CD4-positive, alpha-beta T cell (primary cell): Measurements from ENCODE around the gene NKAIN1. TPM values are rescaled to one million over a fixed set of nuclear protein-coding genes. Genes with fewer than 3 reads are reported as not detected.
"Not testable (repeated sequence)": the region's sequence is repeated elsewhere in the genome, so short reads cannot be mapped to it uniquely, and the experiment has no call there.

ENCODE experiments used
- ATAC-seq: fragments of 200-7000 bp; cut with Tn5 transposase; one replicate; pipeline ENCODE4 v1.10.0; 2022; ENCODE audit warnings: mild to moderate bottlenecking; ENCODE audit not compliant: poor library complexity
- CTCF ChIA-PET: fragments of 350-600 bp; sonication (Branson Sonifier 250); formaldehyde crosslinking; loops from one replicate; lab custom pipeline; 2021; ENCODE audit warnings: antibody characterized with exemption, inconsistent platforms; lab: Charles Lee
- POLR2A ChIA-PET: fragments of 350-600 bp; sonication (Branson Sonifier 250); formaldehyde crosslinking; loops from one replicate; lab custom pipeline; 2021; ENCODE audit warnings: antibody characterized with exemption, inconsistent platforms; lab: Charles Lee
- DNase-seq, 14 experiments: peaks; one replicate each; pipeline ENCODE4 v3.0.0-alpha.2; 2013 to 2020; ENCODE audit warnings: mixed read lengths in 2 of 14
- H3K27ac ChIP-seq, 2 donors: one replicate each; pipeline versions ENCODE4 v1.5.1 to v1.7.0; 2013; ENCODE audit warnings: low read length in 2 of 2, low read depth in 1 of 2, mild to moderate bottlenecking in 1 of 2
- H3K27me3 ChIP-seq, 2 experiments: 1 replicate in 1 of 2; 2 replicates in 1 of 2; pipeline versions ENCODE4 v1.6.1 to v1.7.0; 2013; ENCODE audit warnings: low read length in 2 of 2, control low read depth in 1 of 2, mild to moderate bottlenecking in 1 of 2, moderate library complexity in 1 of 2; ENCODE audit not compliant: insufficient read depth in 2 of 2, control insufficient read depth in 1 of 2
- H3K36me3 ChIP-seq: one replicate; pipeline ENCODE4 v1.6.1; 2013; ENCODE audit warnings: low read length, control low read depth; ENCODE audit not compliant: insufficient read depth
- H3K4me1 ChIP-seq: one replicate; pipeline ENCODE4 v1.6.1; 2013; ENCODE audit warnings: low read length, control low read depth; ENCODE audit not compliant: insufficient read depth
- H3K4me3 ChIP-seq: one replicate; pipeline ENCODE4 v1.5.1; 2013; ENCODE audit warnings: mild to moderate bottlenecking, low read length, moderate library complexity
- H3K9me3 ChIP-seq, 2 experiments: 1 replicate in 1 of 2; 2 replicates in 1 of 2; pipeline versions ENCODE4 v1.6.1 to v1.7.0; 2013; ENCODE audit warnings: low read length in 2 of 2, mild to moderate bottlenecking in 2 of 2, control low read depth in 1 of 2, moderate library complexity in 1 of 2; ENCODE audit not compliant: control insufficient read depth in 1 of 2, insufficient read depth in 1 of 2
- H3K27ac Mint-ChIP-seq: one replicate; pipeline ENCODE4 v1.8.0; 2020; ENCODE audit warnings: mixed read lengths
- H3K27me3 Mint-ChIP-seq: one replicate; pipeline ENCODE4 v1.8.0; 2021; ENCODE audit warnings: mixed read lengths
- H3K36me3 Mint-ChIP-seq: one replicate; pipeline ENCODE4 v1.8.0; 2021; ENCODE audit warnings: low read depth, mixed read lengths
- H3K4me1 Mint-ChIP-seq: one replicate; pipeline ENCODE4 v1.8.0; 2021; ENCODE audit warnings: low read depth, mixed read lengths
- H3K4me3 Mint-ChIP-seq: one replicate; pipeline ENCODE4 v1.8.0; 2020; ENCODE audit warnings: mild to moderate bottlenecking, mixed read lengths
- H3K9me3 Mint-ChIP-seq: one replicate; pipeline ENCODE4 v1.8.0; 2020; ENCODE audit warnings: mixed read lengths
- intact Hi-C, 2 experiments: fragments of 100-400 bp; cut with DNase I in 1 of 2; cut with micrococcal nuclease in 1 of 2; formaldehyde crosslinking; loops; one replicate each; pipeline versions ENCODE4 v1.15.1 to v1.9.0; 2023 to 2025; cut with DNase I, micrococcal nuclease
- total RNA-seq, 174 experiments: library from RNA in 2 of 174; stranded (reverse) in 2 of 174; gene quantifications; one replicate each; pipeline ENCODE4 v1.2.3 and lab custom pipeline; 2021 to 2026
- TF ChIP-seq, protein P1 (sequence below): fragments of 200-600 bp; IDR thresholded peaks from one replicate; pipeline ENCODE4 v1.8.0; 2022; ENCODE audit warnings: antibody characterized with exemption, mild to moderate bottlenecking

NKAIN1 gene
- total RNA-seq, 2 experiments from 2014 or later, result not detected

DNA sequence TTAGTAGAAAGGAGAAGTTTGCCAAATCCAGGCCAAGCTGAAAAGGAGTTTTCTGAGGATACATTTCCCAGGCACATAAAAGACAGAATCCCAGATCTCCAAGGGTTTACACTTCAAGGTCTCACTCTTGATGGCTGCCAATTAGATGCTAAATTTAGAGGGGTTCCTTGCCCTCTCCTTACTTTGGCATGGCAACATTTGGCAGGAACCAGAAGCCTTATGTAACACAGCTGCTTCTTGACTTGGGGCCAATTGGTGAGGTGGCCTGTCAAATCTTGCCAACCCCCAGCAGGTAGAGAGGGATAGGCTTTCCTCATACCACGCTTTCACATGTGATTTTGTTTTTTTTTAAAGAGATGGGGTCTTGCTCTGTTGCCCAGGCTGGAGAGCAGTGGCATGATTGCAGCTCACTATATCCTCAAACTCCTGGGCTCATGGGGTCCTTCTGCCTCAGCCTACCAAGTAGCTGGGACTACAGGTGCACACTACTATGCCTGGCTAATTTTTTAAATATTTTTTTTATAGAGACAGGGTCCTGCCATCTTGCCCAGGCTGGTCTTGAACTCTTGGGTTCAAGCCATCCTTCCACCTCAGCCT is 25.2 kb upstream of the NKAIN1 start:
- H3K27ac Mint-ChIP-seq, result no peak overlapping the region
- Histone ChIP-seq H3K4me3 (no peak overlapping the region), H3K27me3 (no peaks in the 10 kb centered on the region), H3K4me1 (no peaks in the 10 kb centered on the region), H3K9me3 (no peaks in the 10 kb centered on the region), H3K27ac (no peak overlapping the region), H3K36me3 (peaks cover 69% of the 10 kb centered on the region)
- DNase-seq (no peak), ATAC-seq (no peak)
- H3K27me3 Mint-ChIP-seq, result no peaks in the 10 kb centered on the region
- TF ChIP-seq, protein P1, sequence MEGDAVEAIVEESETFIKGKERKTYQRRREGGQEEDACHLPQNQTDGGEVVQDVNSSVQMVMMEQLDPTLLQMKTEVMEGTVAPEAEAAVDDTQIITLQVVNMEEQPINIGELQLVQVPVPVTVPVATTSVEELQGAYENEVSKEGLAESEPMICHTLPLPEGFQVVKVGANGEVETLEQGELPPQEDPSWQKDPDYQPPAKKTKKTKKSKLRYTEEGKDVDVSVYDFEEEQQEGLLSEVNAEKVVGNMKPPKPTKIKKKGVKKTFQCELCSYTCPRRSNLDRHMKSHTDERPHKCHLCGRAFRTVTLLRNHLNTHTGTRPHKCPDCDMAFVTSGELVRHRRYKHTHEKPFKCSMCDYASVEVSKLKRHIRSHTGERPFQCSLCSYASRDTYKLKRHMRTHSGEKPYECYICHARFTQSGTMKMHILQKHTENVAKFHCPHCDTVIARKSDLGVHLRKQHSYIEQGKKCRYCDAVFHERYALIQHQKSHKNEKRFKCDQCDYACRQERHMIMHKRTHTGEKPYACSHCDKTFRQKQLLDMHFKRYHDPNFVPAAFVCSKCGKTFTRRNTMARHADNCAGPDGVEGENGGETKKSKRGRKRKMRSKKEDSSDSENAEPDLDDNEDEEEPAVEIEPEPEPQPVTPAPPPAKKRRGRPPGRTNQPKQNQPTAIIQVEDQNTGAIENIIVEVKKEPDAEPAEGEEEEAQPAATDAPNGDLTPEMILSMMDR, result no peak
- H3K4me1 Mint-ChIP-seq, result no peaks in the 10 kb centered on the region
- ChIA-PET POLR2A (no interaction called here), CTCF (no interaction called here)
- no peaks in the 10 kb centered on the region for H3K9me3 Mint-ChIP-seq
- no peak overlapping the region for H3K4me3 Mint-ChIP-seq
- H3K36me3 Mint-ChIP-seq, result peaks cover 87% of the 10 kb centered on the region
- intact Hi-C loops, result no loop called here

DNA sequence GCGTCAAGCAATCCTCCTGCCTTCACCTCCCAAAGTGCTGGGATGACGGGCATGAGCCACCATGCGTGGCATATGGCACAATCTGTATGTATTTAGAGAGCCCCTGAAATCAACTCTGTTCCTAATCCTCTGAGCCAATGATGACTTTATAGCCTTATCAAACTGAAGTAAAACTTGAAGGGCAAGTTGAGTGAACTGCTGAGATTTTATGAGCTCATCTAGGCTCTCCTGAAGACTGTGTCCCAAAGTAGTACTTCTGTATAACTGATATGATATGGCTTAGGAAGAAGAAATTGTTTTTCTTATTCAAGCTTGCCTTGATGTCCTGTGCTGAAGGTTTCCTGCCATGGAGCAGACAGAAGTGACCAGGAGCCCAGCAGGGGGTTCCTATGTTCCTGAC is 23.7 kb upstream of the NKAIN1 start:
- H3K9me3 Mint-ChIP-seq, result no peaks in the 10 kb centered on the region
- Histone ChIP-seq H3K27me3 (no peaks in the 10 kb centered on the region), H3K36me3 (peaks cover 70% of the 10 kb centered on the region), H3K4me3 (no peak overlapping the region), H3K4me1 (no peaks in the 10 kb centered on the region), H3K9me3 (no peaks in the 10 kb centered on the region), H3K27ac (no peak overlapping the region)
- intact Hi-C loops, result no loop called here
- peaks cover 87% of the 10 kb centered on the region for H3K36me3 Mint-ChIP-seq
- ATAC-seq, result no peak
- no peak for DNase-seq
- H3K4me1 Mint-ChIP-seq, result no peaks in the 10 kb centered on the region
- ChIA-PET POLR2A (no interaction called here), CTCF (no interaction called here)
- H3K4me3 Mint-ChIP-seq, result no peak overlapping the region
- H3K27ac Mint-ChIP-seq, result no peak overlapping the region
- H3K27me3 Mint-ChIP-seq, result no peaks in the 10 kb centered on the region
- TF ChIP-seq, protein P1, result no peak

DNA sequence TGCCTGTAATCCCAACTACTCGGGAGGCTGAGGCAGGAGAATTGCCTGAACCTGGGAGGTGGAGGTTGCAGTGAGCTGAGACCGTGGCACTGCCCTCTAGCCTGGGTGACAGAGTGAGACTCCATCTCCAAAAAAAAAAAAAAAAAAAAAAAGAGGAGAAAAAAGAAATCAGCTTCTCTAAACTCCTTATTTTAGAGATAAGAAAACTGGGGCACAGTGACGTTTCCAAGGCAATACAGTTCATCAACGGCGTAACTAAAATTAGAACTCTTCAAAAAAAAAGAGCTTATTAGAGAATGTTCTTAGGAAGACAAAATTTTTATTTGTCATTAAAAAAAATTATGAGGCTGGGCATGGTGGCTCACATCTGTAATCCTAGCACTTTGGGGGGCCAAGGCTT is 22.7 kb upstream of the NKAIN1 start:
- ATAC-seq, CTCF ChIA-PET, intact Hi-C loops: not testable (repeated sequence)

DNA sequence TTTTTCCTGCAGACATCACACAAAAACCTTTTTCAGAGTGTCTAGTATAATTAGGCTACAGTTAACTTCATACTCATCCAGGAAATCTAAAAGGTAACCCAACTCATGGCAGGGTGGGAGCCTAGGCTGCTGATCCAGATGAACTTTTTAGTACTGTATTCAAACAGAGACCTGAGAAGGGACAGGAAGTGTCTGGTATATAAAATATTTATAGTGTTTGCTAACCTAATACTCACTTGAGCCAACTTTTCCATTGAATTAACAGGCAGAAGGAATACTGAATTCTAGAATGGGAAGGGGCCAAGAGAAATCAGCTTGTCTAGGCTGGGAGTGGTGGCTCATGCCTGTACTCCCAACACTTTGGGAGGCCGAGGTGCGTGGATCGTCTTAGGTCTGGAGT is 22.2 kb upstream of the NKAIN1 start:
- H3K36me3 Mint-ChIP-seq, result peaks cover 86% of the 10 kb centered on the region
- Histone ChIP-seq H3K9me3 (no peaks in the 10 kb centered on the region), H3K4me1 (no peaks in the 10 kb centered on the region), H3K36me3 (peaks cover 65% of the 10 kb centered on the region), H3K27me3 (no peaks in the 10 kb centered on the region), H3K27ac (no peak overlapping the region), H3K4me3 (no peak overlapping the region)
- no peaks in the 10 kb centered on the region for H3K27me3 Mint-ChIP-seq
- intact Hi-C loops, result no loop called here
- ATAC-seq (no peak), DNase-seq (no peak)
- ChIA-PET POLR2A (interaction anchor here (0.6 to 0.7 kb wide), 2 partner anchors 111 to 354 kb away, joined by 5 to 6 read pairs; partner anchors contain the start of gene SDC3), CTCF (interaction anchor here (0.6 kb wide), 1 partner anchor 160 kb away, joined by 3 read pairs; no protein-coding TSS in a partner anchor)
- H3K4me3 Mint-ChIP-seq, result no peak overlapping the region
- H3K27ac Mint-ChIP-seq, result no peak overlapping the region
- H3K4me1 Mint-ChIP-seq, result no peaks in the 10 kb centered on the region
- TF ChIP-seq, protein P1, result no peak
- no peaks in the 10 kb centered on the region for H3K9me3 Mint-ChIP-seq

More for the DNA sequence above, 22.7 kb upstream of the NKAIN1 start:
- H3K9me3 ChIP-seq, H3K4me1 Mint-ChIP-seq, H3K4me3 Mint-ChIP-seq, H3K27me3 Mint-ChIP-seq, H3K4me3 ChIP-seq, H3K27me3 ChIP-seq, H3K9me3 Mint-ChIP-seq, H3K27ac Mint-ChIP-seq, DNase-seq, H3K27ac ChIP-seq, H3K4me1 ChIP-seq: not testable (repeated sequence)
- H3K36me3 Mint-ChIP-seq, result peaks cover 87% of the 10 kb centered on the region
- H3K36me3 ChIP-seq, result peaks cover 68% of the 10 kb centered on the region
- POLR2A ChIA-PET, result interaction anchor here (0.7 kb wide), 1 partner anchor 354 kb away, joined by 5 read pairs; the partner anchor contains the start of gene SDC3
